GM10266 (cell line): ENCODE measurements around the gene PRPS1L1.

Source experiments
- DNase-seq: peaks from one replicate; pipeline ENCODE4 v3.0.0; 2012; ENCODE audit errors: extremely low spot score
- TF ChIP-seq, protein P1 (sequence below): IDR thresholded peaks from 2 replicates; pipeline ENCODE4 v1.5.1; 2012; ENCODE audit warnings: mild to moderate bottlenecking, low read depth; ENCODE audit not compliant: control insufficient read depth, insufficient read depth; ENCODE audit errors: missing control alignments

The PRPS1L1 gene

GRCh38 chr7:17996040-17996439 lies 31.6 kb downstream of the PRPS1L1 start:
- TF ChIP-seq, protein P1, sequence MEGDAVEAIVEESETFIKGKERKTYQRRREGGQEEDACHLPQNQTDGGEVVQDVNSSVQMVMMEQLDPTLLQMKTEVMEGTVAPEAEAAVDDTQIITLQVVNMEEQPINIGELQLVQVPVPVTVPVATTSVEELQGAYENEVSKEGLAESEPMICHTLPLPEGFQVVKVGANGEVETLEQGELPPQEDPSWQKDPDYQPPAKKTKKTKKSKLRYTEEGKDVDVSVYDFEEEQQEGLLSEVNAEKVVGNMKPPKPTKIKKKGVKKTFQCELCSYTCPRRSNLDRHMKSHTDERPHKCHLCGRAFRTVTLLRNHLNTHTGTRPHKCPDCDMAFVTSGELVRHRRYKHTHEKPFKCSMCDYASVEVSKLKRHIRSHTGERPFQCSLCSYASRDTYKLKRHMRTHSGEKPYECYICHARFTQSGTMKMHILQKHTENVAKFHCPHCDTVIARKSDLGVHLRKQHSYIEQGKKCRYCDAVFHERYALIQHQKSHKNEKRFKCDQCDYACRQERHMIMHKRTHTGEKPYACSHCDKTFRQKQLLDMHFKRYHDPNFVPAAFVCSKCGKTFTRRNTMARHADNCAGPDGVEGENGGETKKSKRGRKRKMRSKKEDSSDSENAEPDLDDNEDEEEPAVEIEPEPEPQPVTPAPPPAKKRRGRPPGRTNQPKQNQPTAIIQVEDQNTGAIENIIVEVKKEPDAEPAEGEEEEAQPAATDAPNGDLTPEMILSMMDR, result no peak
- DNase-seq, result no peak

- TF ChIP-seq, protein P1, result no peak
- no peak for DNase-seq
Measured at GRCh38 chr7:17994079-17994850, 33.4 kb downstream of the PRPS1L1 start.

- TF ChIP-seq, protein P1, result peak; percentile 42
- DNase-seq, result no peak
Measured at GRCh38 chr7:17991866-17992648, 35.6 kb downstream of the PRPS1L1 start.

DNA sequence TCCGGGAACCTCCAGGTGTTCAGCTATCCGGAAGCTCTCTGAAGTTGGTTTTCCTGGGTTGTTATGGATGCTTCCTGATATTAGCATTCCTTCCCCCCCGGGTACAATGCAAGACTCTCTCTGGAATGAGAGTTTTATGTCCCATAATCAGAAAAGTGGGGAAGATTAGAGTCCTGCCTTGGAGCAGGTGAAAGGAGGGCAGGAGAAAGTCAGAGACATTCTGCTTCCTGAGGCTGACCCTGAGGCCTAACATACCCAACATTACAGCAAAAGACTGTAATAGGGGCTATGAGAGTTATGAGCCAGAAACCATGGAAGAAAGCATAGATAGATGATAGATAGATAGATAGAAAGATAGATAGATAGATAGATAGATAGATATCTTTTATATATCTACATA lies 36.9 kb downstream of the PRPS1L1 start:
- no peak for DNase-seq
- TF ChIP-seq, protein P1, result no peak

GRCh38 chr7:17989546-17989945 lies 38.1 kb downstream of the PRPS1L1 start:
- no peak for DNase-seq
- TF ChIP-seq, protein P1, result no peak

DNA sequence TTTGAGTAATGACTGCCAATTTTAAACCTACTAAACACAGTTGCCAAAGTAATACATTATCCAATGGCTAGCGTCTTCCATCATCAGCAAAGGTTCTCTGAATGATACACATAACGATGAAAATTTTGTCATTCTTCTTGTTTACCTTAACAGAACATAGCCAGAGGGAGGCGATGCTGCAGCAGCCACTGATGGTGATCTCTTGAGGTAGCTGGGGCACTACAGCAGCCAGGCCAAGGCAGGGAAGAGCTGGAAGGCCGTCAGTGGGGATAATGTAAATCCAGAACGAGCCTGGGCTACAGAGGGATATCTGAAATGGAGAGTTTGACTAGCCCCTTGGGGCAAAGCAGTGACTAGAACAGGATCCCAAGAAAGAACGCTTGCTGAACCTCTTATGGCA lies 38.8 kb downstream of the PRPS1L1 start:
- no peak for DNase-seq
- TF ChIP-seq, protein P1, result no peak

DNA sequence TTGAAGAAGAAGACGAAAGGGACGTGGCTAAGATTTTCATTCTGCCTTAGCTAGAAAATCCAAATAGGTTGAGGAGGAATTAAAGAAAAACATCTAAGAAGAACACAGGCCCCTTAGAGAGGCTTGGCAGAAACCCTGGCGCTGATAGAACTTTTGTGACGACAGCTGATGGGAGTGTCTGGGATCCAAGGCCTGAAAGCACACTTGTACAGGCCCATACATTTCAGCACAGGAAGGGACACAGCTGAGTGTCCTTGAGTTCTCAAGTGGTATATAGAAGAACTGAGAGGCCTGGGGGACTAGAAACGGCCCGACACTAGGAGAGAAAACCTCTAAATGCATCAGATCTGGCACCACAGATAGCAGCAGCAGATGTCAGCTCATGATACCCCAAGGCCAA lies 39.5 kb downstream of the PRPS1L1 start:
- TF ChIP-seq, protein P1, result no peak
- no peak for DNase-seq
